PC-3 (cell line): ENCODE data around the gene TMEM131.

Experiments
- CTCF ChIP-seq: fragments of 300-600 bp; sonication (generic); conservative IDR thresholded peaks from 2 replicates; pipeline ENCODE4 v1.5.1; 2017; ENCODE audit warnings: antibody characterized with exemption, low read depth, mild to moderate bottlenecking, low read length
- EZH2 ChIP-seq: fragments of 300-600 bp; sonication (generic); IDR thresholded peaks from one replicate; pipeline ENCODE4 v1.6.1; 2017; ENCODE audit warnings: antibody characterized with exemption, mild to moderate bottlenecking, low read length; ENCODE audit not compliant: unreplicated experiment
- EZH2phosphoT487 ChIP-seq: fragments of 300-600 bp; sonication (generic); IDR thresholded peaks from 2 replicates; pipeline ENCODE4 v1.6.1; 2018; ENCODE audit warnings: mild to moderate bottlenecking, antibody characterized with exemption, low read length, borderline replicate concordance

DNA sequence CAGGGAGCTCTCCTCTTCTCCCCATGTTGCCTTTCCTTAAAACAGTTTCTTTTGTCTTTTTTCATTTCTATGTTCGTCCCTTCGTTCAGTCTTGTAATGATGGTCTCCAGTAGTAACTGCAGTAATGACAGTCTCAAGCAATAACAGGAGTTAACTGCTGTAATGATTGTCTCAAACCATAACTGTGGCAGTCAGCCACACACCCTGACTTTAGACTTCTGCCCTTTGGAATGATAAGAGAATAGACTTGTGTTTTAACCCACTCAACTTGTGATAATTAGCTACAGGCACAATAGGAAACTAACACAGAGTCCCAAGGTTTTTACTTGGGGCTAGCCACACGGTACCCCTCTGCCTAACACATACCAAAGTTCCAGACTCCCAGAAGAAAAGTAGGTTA is 12.1 kb downstream of the TMEM131 start:
- TF ChIP-seq CTCF: no peak
- no peak for TF ChIP-seq EZH2
- no peak for TF ChIP-seq EZH2phosphoT487
